GM12874 (cell line): ENCODE measurements around the gene ADNP2.

ENCODE experiments used
- TF ChIP-seq, protein P1 (sequence below): IDR thresholded peaks from 2 replicates; pipeline ENCODE4 v1.5.1; 2011; ENCODE audit warnings: low read depth, mild to moderate bottlenecking, control low read depth, low read length, moderate library complexity; ENCODE audit not compliant: insufficient read depth

ADNP2 gene

DNA sequence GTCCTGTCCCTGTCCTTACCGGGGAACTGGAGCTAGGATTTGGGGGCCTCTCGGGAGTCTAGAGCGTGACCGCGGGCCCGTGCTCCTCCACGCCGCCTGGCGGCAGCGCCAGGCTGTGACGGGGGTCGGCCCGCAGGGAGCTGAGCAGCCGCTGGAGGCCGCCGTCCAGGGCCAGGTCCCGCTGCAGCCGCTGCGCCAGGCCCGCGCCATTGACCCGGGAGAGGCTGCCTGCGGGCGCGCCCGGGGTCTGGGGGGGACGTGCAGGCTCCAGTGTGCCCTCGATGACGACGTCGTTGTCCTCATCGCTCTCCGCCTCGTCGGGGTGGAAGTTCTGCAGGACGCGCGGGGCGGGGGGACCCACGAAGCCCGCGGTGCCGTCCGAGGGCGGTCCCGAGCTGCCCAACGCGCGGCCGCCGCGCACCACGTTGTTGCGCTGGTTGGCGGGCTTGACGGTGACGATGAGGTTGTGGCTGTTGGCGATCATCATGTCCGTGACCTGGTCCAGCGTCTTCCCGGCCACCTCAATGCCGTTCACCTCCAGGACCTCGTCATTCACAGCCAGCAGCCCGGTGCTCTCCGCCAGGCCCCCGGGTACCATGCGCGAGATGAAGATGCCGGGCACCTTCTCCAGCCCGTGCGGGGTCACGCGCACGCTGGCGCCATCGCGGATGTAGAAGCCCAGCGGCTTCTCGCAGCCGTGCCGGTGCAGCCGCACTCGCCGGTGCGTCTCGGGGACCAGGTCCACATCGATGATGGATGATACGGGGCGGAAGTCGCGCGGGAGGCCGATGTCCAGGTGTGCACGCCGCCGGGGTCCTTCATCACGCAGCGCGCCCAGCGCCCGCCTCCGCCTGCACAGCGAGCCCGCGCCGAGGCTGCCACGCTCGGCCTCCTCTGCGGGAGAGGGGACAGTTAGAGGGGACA lies 50.9 kb downstream of the ADNP2 start:
- TF ChIP-seq, protein P1, sequence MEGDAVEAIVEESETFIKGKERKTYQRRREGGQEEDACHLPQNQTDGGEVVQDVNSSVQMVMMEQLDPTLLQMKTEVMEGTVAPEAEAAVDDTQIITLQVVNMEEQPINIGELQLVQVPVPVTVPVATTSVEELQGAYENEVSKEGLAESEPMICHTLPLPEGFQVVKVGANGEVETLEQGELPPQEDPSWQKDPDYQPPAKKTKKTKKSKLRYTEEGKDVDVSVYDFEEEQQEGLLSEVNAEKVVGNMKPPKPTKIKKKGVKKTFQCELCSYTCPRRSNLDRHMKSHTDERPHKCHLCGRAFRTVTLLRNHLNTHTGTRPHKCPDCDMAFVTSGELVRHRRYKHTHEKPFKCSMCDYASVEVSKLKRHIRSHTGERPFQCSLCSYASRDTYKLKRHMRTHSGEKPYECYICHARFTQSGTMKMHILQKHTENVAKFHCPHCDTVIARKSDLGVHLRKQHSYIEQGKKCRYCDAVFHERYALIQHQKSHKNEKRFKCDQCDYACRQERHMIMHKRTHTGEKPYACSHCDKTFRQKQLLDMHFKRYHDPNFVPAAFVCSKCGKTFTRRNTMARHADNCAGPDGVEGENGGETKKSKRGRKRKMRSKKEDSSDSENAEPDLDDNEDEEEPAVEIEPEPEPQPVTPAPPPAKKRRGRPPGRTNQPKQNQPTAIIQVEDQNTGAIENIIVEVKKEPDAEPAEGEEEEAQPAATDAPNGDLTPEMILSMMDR = peak; percentile 81

DNA sequence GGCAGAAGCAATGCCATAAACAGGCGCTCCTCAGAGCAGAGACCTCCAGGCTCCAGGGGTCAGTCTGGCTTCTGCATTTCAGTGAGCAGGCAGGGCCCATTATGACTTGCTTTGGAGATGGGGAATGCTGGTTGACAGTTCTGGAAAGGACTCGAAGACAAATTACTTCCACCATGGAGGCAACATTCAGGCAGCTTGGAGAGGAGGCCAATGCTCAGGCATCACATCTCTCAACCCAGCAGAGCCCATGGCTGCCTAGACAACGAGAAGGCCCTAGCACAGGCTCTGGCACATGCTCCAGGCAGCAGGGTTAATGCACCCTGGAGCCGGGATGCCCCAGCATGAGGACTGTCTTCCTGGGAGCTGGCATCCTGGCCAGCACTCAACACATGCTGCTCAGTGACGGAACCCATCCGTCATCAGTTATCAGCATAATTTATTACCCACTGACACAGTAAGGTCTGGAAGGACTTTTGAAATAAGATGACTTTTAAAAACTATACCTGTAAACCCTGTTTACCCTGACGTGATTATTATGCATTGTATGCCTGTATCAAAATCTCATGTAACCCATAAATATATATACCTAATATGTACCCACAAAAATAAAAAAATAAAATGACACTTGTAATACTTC lies 52.8 kb downstream of the ADNP2 start:
- TF ChIP-seq, protein P1 = no peak

DNA sequence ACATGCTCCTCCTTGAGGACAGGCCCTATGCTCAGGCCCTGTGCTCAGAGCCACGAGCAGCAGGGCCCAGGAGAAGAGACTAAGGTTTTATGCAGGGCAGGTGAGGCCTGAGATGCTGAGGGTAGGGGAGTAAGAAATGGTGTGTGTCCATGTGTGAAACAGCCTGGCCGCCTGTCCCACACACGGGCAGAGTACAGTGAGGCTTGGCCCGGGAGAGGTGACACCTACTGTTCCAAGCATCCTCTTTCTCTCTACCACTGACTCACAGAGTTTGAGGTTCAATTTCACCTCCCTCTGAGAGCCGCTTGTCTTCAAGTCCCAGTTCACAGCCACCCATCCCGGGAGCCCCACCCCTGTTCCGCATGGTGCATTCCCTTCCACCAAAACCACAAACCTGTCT lies 54.1 kb downstream of the ADNP2 start:
- TF ChIP-seq, protein P1 = no peak

DNA sequence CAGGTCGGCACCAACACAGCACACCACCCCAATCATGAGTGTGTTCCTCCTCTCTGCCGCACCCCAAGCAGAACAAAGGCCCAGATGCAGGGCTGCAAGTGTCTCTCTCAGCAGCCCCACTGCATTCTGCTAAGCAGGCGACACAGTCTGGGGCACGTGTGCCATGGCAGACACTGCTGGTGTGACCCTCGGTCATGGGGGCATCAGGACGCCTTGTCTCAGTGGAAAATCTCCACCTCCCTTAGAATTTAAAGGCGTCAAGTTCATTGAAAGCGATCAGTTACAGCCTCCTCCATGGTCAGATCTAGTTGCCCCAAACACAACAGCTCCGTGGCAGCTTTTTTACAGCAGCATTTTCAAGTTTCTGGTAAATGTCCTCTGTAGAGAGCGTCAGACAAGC lies 57.2 kb downstream of the ADNP2 start:
- TF ChIP-seq, protein P1 = no peak

DNA sequence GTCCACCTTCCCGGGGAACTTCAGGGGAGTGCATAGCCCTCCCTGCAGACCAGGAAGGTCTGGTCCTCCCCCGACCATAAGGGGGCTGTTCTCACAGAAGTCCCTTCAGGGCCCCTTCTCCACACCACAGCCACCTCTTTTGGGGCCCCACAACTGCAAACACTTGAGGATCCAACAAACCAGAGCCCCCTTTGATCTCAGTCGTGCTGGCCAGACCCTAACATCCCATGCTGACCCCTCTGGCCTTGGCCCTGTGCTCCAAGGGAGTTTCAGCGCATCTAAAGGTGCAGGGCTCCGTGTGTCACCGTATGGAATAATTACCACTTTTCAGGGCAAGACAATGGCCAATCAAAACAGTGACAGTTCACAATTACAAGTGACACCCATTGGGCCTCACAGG lies 57.7 kb downstream of the ADNP2 start:
- TF ChIP-seq, protein P1 = no peak

DNA sequence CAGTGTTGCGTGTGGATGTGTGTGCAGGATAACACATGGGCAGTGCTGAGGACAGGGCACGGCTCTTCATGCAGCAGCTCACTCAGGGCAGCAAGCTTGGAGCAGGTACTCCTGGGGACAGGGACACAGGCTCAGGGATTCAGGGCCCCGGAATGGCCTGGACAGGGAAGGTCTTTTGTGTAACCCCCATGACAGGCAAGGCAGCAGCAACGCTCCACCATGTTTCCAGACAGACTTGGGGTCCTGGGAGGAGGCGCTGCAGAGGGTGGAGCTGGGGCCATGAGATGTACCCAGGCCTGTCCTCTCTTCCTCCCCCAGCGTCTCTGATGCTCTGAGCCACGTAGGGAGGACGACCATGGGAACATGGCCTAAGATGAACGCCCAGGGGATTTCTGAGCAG lies 58.3 kb downstream of the ADNP2 start:
- TF ChIP-seq, protein P1 = no peak

DNA sequence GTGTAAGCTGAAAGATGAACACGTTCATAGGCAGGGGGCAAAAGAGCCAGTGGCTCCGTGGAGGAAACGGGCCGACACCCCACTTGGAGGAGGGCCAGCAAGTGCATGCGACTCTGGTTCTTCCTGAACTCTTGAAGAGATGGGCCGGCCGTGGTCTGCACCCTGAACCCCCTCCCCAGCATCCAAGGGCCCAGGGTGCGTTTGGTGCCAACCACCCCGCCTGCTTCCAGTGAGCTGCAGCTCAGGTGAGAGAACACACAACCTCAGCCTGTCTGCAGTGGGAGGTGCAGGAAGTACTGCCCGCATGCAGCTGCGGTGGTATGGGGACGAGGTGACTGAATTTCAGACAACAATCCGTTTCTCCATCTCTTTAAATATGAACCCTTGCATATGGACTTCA lies 58.9 kb downstream of the ADNP2 start:
- TF ChIP-seq, protein P1 = no peak
